ENCODE results near the gene CHAT. TPM values are rescaled to one million over a fixed set of nuclear protein-coding genes. Genes with fewer than 3 reads are reported as not detected.

CHAT gene
- total and polyA plus RNA-seq, 2 of the 13 experiments (the other 11 are each of a cell fraction or from before 2014, with no cell fraction given), result not detected

DNA sequence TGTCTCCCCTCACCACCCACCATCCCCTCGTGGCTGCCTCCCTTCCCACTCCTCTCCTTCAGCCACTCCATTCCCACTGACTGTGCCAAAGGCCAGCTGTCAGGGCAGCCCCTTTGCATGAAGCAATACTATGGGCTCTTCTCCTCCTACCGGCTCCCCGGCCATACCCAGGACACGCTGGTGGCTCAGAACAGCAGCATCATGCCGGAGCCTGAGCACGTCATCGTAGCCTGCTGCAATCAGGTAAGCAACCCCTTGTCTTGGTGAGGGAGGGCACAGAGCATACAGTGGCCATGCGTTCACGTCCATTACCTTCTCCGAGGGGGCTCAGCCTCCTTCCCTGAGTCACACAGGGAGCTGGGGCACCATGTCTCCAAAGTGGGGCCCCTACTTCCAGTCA is 11.6 kb downstream of the CHAT start:
- WGBS (ENCODE audit: low lambda C conversion rate), result 2% methylated on average over 3 of the region's 10 CpGs
- DNase-seq (ENCODE audit: low spot score) (no peak), ATAC-seq (no peak), FAIRE-seq (no peak)
- H3K9me3 ChIP-seq (ENCODE audit: low read length), result no peaks in the 10 kb centered on the region
- no peaks in the 10 kb centered on the region for H3K36me3 ChIP-seq (replicated peaks in 1 of 2; ENCODE audit: control insufficient read depth in 1 of 2, insufficient read depth in 2 of 2, low read length in 2 of 2)
- no peak overlapping the region for H2AFZ ChIP-seq (ENCODE audit: low read length)
- H3K4me3 ChIP-seq (replicated peaks in 1 of 3; ENCODE audit: insufficient read depth in 1 of 3, low read depth in 2 of 3, low read length in 3 of 3), result no peak overlapping the region
- H3K4me2 ChIP-seq (ENCODE audit: low read depth, low read length), result no peak overlapping the region
- intact Hi-C loops (cut with micrococcal nuclease; ENCODE audit: unreplicated experiment) (no loop called here), in situ Hi-C loops (cut with HindIII; ENCODE audit: extremely low pct_ligation_motif_present, low pct_unique_long_range_greater_than_20kb) (no loop called here)
- CTCF ChIA-PET (ENCODE audit: low intra/inter-chr PET ratio, low total read pairs), result no interaction called here
- no peaks in the 10 kb centered on the region for H3K79me2 ChIP-seq (ENCODE audit: insufficient read depth, low read length)
- no peaks in the 10 kb centered on the region for H4K20me1 ChIP-seq (ENCODE audit: insufficient read depth, low read length)
- no TSS peak for BruUV-seq (replicated peaks)
- no peaks in the 10 kb centered on the region for H3K4me1 ChIP-seq (ENCODE audit: insufficient read depth, low read length)
- no peak overlapping the region for H3K27ac ChIP-seq (ENCODE audit: extremely low read length, insufficient read depth, low read length)
- peaks cover 2 to 16% of the 10 kb centered on the region in 2 experiments; a peak in 2 of 5 replicates for H3K27me3 ChIP-seq (ENCODE audit: control insufficient read depth in 1 of 2, insufficient read depth in 2 of 2, low read length in 2 of 2)
- no peak overlapping the region for H3K9ac ChIP-seq (ENCODE audit: insufficient read depth, low read depth, low read length)
- POLR2A ChIA-PET, result no interaction called here
- TF ChIP-seq ZNF138 (CRISPR knock-in tag; IDR thresholded peaks at IDR 0.05; ENCODE audit: low read depth) (no peak), ZNF350 (CRISPR knock-in tag; IDR thresholded peaks at IDR 0.05; ENCODE audit: borderline replicate concordance, low read depth) (no peak), SAFB2 (CRISPR knock-in tag; IDR thresholded peaks at IDR 0.05; ENCODE audit: borderline replicate concordance, low read depth) (no peak), HHEX (CRISPR knock-in tag; IDR thresholded peaks at IDR 0.05) (no peak), KDM5B (CRISPR knock-in tag; IDR thresholded peaks at IDR 0.05; ENCODE audit: borderline replicate concordance) (no peak), ATRX (CRISPR knock-in tag; IDR thresholded peaks at IDR 0.05; ENCODE audit: borderline replicate concordance) (no peak), ZEB1 (IDR thresholded peaks at IDR 0.05; ENCODE audit: insufficient replicate concordance, low read depth) (no peak)
- TF ChIP-seq, protein P1, sequence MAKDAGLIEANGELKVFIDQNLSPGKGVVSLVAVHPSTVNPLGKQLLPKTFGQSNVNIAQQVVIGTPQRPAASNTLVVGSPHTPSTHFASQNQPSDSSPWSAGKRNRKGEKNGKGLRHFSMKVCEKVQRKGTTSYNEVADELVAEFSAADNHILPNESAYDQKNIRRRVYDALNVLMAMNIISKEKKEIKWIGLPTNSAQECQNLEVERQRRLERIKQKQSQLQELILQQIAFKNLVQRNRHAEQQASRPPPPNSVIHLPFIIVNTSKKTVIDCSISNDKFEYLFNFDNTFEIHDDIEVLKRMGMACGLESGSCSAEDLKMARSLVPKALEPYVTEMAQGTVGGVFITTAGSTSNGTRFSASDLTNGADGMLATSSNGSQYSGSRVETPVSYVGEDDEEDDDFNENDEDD (CRISPR knock-in tag; IDR thresholded peaks at IDR 0.05; ENCODE audit: borderline replicate concordance), result no peak
- TF ChIP-seq, protein P2, sequence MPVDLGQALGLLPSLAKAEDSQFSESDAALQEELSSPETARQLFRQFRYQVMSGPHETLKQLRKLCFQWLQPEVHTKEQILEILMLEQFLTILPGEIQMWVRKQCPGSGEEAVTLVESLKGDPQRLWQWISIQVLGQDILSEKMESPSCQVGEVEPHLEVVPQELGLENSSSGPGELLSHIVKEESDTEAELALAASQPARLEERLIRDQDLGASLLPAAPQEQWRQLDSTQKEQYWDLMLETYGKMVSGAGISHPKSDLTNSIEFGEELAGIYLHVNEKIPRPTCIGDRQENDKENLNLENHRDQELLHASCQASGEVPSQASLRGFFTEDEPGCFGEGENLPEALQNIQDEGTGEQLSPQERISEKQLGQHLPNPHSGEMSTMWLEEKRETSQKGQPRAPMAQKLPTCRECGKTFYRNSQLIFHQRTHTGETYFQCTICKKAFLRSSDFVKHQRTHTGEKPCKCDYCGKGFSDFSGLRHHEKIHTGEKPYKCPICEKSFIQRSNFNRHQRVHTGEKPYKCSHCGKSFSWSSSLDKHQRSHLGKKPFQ (CRISPR knock-in tag; IDR thresholded peaks at IDR 0.05; ENCODE audit: insufficient replicate concordance), result no peak
- TF ChIP-seq, protein P3, sequence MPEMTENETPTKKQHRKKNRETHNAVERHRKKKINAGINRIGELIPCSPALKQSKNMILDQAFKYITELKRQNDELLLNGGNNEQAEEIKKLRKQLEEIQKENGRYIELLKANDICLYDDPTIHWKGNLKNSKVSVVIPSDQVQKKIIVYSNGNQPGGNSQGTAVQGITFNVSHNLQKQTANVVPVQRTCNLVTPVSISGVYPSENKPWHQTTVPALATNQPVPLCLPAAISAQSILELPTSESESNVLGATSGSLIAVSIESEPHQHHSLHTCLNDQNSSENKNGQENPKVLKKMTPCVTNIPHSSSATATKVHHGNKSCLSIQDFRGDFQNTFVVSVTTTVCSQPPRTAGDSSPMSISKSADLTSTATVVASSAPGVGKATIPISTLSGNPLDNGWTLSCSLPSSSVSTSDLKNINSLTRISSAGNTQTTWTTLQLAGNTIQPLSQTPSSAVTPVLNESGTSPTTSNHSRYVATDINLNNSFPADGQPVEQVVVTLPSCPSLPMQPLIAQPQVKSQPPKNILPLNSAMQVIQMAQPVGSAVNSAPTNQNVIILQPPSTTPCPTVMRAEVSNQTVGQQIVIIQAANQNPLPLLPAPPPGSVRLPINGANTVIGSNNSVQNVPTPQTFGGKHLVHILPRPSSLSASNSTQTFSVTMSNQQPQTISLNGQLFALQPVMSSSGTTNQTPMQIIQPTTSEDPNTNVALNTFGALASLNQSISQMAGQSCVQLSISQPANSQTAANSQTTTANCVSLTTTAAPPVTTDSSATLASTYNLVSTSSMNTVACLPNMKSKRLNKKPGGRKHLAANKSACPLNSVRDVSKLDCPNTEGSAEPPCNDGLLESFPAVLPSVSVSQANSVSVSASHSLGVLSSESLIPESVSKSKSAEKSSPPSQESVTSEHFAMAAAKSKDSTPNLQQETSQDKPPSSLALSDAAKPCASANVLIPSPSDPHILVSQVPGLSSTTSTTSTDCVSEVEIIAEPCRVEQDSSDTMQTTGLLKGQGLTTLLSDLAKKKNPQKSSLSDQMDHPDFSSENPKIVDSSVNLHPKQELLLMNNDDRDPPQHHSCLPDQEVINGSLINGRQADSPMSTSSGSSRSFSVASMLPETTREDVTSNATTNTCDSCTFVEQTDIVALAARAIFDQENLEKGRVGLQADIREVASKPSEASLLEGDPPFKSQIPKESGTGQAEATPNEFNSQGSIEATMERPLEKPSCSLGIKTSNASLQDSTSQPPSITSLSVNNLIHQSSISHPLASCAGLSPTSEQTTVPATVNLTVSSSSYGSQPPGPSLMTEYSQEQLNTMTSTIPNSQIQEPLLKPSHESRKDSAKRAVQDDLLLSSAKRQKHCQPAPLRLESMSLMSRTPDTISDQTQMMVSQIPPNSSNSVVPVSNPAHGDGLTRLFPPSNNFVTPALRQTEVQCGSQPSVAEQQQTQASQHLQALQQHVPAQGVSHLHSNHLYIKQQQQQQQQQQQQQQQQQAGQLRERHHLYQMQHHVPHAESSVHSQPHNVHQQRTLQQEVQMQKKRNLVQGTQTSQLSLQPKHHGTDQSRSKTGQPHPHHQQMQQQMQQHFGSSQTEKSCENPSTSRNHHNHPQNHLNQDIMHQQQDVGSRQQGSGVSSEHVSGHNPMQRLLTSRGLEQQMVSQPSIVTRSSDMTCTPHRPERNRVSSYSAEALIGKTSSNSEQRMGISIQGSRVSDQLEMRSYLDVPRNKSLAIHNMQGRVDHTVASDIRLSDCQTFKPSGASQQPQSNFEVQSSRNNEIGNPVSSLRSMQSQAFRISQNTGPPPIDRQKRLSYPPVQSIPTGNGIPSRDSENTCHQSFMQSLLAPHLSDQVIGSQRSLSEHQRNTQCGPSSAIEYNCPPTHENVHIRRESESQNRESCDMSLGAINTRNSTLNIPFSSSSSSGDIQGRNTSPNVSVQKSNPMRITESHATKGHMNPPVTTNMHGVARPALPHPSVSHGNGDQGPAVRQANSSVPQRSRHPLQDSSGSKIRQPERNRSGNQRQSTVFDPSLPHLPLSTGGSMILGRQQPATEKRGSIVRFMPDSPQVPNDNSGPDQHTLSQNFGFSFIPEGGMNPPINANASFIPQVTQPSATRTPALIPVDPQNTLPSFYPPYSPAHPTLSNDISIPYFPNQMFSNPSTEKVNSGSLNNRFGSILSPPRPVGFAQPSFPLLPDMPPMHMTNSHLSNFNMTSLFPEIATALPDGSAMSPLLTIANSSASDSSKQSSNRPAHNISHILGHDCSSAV (CRISPR knock-in tag; IDR thresholded peaks at IDR 0.05; ENCODE audit: borderline replicate concordance), result no peak

Data from HepG2 (cell line).